ENCODE measurements around the gene NUTM2B.
"Not testable (repeated sequence)": the region's sequence is repeated elsewhere in the genome, so short reads cannot be mapped to it uniquely, and the experiment has no call there.

NUTM2B gene

GRCh38 chr10:79702927-79703326 lies at the start of gene NUTM2B:
Gene NUTM2B (plus strand): TSS chr10:79703227. CDS start chr10:79703610, 383 bp downstream.
- not testable (repeated sequence) for ATAC-seq

GRCh38 chr10:79663287-79663686 lies 39.7 kb upstream of the NUTM2B start:
- not testable (repeated sequence) for ATAC-seq

GRCh38 chr10:79664686-79665085 lies 38.3 kb upstream of the NUTM2B start:
- not testable (repeated sequence) for ATAC-seq

GRCh38 chr10:79669248-79669788 lies 33.7 kb upstream of the NUTM2B start:
- not testable (repeated sequence) for ATAC-seq

GRCh38 chr10:79674878-79675277 lies 28.1 kb upstream of the NUTM2B start:
- ATAC-seq: peak in 1 of 2 donors; percentile 43

GRCh38 chr10:79683026-79683883 lies 19.8 kb upstream of the NUTM2B start:
- ATAC-seq: not testable (repeated sequence)

- not testable (repeated sequence) for ATAC-seq
Observed at GRCh38 chr10:79683884-79684720, 18.9 kb upstream of the NUTM2B start.

- ATAC-seq: peak; percentile 74 to 82
Observed at GRCh38 chr10:79685044-79685685, 17.9 kb upstream of the NUTM2B start.

GRCh38 chr10:79686595-79686994 lies 16.4 kb upstream of the NUTM2B start:
- not testable (repeated sequence) for ATAC-seq

- not testable (repeated sequence) for ATAC-seq
Observed at GRCh38 chr10:79687406-79688150, 15.4 kb upstream of the NUTM2B start.

- ATAC-seq: not testable (repeated sequence)
Observed at GRCh38 chr10:79688798-79689197, 14.2 kb upstream of the NUTM2B start.

- ATAC-seq: not testable (repeated sequence)
Observed at GRCh38 chr10:79696596-79696995, 6.4 kb upstream of the NUTM2B start.

GRCh38 chr10:79697141-79697540 lies 5.9 kb upstream of the NUTM2B start:
- ATAC-seq: not testable (repeated sequence)

- not testable (repeated sequence) for ATAC-seq
Observed at GRCh38 chr10:79700381-79700944, 2.6 kb upstream of the NUTM2B start.

GRCh38 chr10:79707017-79707416 lies 4.0 kb downstream of the NUTM2B start:
- not testable (repeated sequence) for ATAC-seq

- not testable (repeated sequence) for ATAC-seq
Observed at GRCh38 chr10:79714976-79715375, 11.9 kb downstream of the NUTM2B start.

- not testable (repeated sequence) for ATAC-seq
Observed at GRCh38 chr10:79716917-79717579, 14.0 kb downstream of the NUTM2B start.

- not testable (repeated sequence) for ATAC-seq
Observed at GRCh38 chr10:79720000-79720399, 17.0 kb downstream of the NUTM2B start.

GRCh38 chr10:79726620-79727019 lies 23.6 kb downstream of the NUTM2B start:
- ATAC-seq: not testable (repeated sequence)

GRCh38 chr10:79744844-79745243 lies 41.8 kb downstream of the NUTM2B start:
- ATAC-seq: not testable (repeated sequence)

GRCh38 chr10:79748510-79748909 lies 45.5 kb downstream of the NUTM2B start:
- not testable (repeated sequence) for ATAC-seq

Data from activated CD4-positive, CD25-positive, alpha-beta regulatory T cell treated with anti-CD3 and anti-CD28 coated beads, Interleukin-2, amount 50 U/mL, for 24 hours (primary cell).